ENCODE results near the gene ROCK2. TPM values are rescaled to one million over a fixed set of nuclear protein-coding genes. Genes with fewer than 3 reads are reported as not detected.
A peak's percentile ranks its signal among the peaks of the same experiment; 100 is the strongest.

Gene ROCK2
- total and polyA plus RNA-seq, 2 of the 13 experiments (the other 11 are each of a cell fraction or from before 2014, with no cell fraction given): 38.1 to 119 TPM

GRCh38 chr2:11371092-11371937 is 26.9 kb upstream of the ROCK2 start (continued):
- TF ChIP-seq MED13 (CRISPR knock-in tag; IDR thresholded peaks at IDR 0.05) (no peak), NR2F2 (IDR thresholded peaks at IDR 0.05; ENCODE audit: borderline replicate concordance, low read depth) (no peak), DR1 (CRISPR knock-in tag; IDR thresholded peaks at IDR 0.05) (no peak), ZNF879 (CRISPR knock-in tag; IDR thresholded peaks at IDR 0.05) (no peak), EEA1 (CRISPR knock-in tag; IDR thresholded peaks at IDR 0.05; ENCODE audit: borderline replicate concordance) (no peak), FLYWCH1 (CRISPR knock-in tag; IDR thresholded peaks at IDR 0.05) (no peak), ZNF790 (CRISPR knock-in tag; IDR thresholded peaks at IDR 0.05; ENCODE audit: borderline replicate concordance) (no peak), HNF1A (IDR thresholded peaks at IDR 0.05; ENCODE audit: low read depth) (no peak), HNF1A (CRISPR knock-in tag; IDR thresholded peaks at IDR 0.05; ENCODE audit: borderline replicate concordance) (no peak), BHLHE40 (IDR thresholded peaks at IDR 0.05; ENCODE audit: low read length) (no peak), HOXA3 (CRISPR knock-in tag; IDR thresholded peaks at IDR 0.05) (no peak), ZNF263 (CRISPR knock-in tag; IDR thresholded peaks at IDR 0.05) (no peak), ZBTB7A (CRISPR knock-in tag; IDR thresholded peaks at IDR 0.05) (no peak), KDM2A (CRISPR knock-in tag; IDR thresholded peaks at IDR 0.05; ENCODE audit: borderline replicate concordance, low read depth) (no peak), LCORL (IDR thresholded peaks at IDR 0.05) (no peak), LCORL (CRISPR knock-in tag; IDR thresholded peaks at IDR 0.05) (peak; percentile 4; the same call in 1 of the 2 replicates), SOX13 (IDR thresholded peaks at IDR 0.05) (no peak), SOX13 (CRISPR knock-in tag; conservative IDR thresholded peaks at IDR 0.05 in 1 of 2, IDR thresholded peaks at IDR 0.05 in 1 of 2) (no peak), PPARG (CRISPR knock-in tag; conservative IDR thresholded peaks at IDR 0.05) (no peak), ZNF780A (CRISPR knock-in tag; IDR thresholded peaks at IDR 0.05) (no peak; the same call in 1 of the 2 replicates), ZNF775 (CRISPR knock-in tag; IDR thresholded peaks at IDR 0.05; ENCODE audit: borderline replicate concordance) (no peak), FOXC1 (CRISPR knock-in tag; IDR thresholded peaks at IDR 0.05; ENCODE audit: borderline replicate concordance) (no peak), ZNF776 (CRISPR knock-in tag; IDR thresholded peaks at IDR 0.05) (0 out of 2 replicates have a peak, but pooled peaks have one; percentile 15), ZNF138 (CRISPR knock-in tag; IDR thresholded peaks at IDR 0.05; ENCODE audit: low read depth) (no peak), ZFX (CRISPR knock-in tag; IDR thresholded peaks at IDR 0.05; ENCODE audit: low read depth) (no peak), ZNF598 (CRISPR knock-in tag; IDR thresholded peaks at IDR 0.05; ENCODE audit: borderline replicate concordance) (0 out of 2 replicates have a peak, but pooled peaks have one; percentile 47), CREB3 (CRISPR knock-in tag; IDR thresholded peaks at IDR 0.05) (no peak)

All from HepG2 (cell line).